Measurements from ENCODE around the gene SVBP.
"Not testable (repeated sequence)": the region's sequence is repeated elsewhere in the genome, so short reads cannot be mapped to it uniquely, and the experiment has no call there.

The SVBP gene

DNA sequence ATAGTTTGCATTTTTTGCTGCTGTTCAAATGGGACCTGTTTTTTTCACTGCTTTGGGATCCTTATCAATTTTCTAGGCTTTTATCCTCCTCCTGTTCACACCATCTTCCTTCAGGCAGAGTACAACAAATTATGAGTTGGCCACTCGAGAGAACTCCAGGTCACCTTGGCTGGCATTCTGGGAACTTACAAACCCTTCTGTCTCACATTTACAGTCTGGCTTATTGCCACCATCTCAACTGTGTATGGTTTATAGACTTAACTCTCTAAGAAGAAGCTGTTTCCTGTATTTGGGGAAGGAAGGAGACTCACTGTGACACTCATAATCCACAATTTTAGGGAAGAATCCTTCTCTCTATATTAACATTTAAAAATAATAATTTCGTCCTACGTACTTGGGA, 23.8 kb upstream of the SVBP start:
- DNase-seq: no peak

DNA sequence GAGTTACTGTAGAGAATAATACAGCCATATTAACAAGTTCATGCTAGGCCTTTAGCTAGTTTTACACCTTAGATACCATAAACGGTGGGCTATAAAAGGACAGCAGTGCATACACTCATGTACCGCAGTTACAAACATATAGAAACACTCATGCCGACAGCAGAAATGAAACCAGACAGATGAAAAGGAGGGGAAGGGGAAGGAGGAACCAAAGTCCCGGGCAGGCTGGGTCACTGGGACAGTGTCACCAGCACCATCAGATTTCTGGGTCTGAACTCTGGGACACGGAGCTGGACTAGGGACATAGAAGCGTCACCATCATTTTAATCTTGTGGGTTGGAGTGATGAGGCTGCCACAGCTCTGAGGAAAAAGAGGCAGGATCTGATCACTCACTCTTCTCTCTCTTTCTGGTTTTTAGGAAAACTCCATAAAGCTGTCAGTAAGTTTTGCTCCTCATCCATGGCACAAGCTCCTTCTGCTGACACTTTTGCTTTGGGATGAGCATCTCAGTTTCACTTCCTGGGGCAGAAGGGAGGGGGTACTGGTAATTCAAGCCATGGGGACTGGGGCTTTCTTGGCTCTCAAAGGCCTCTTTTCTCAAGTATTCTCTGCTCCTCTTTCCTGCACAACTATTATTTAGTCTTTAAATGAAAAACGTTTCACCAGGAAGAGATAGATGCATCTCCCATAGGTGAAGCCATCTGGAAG, 21.4 kb upstream of the SVBP start:
- no peak for DNase-seq

DNA sequence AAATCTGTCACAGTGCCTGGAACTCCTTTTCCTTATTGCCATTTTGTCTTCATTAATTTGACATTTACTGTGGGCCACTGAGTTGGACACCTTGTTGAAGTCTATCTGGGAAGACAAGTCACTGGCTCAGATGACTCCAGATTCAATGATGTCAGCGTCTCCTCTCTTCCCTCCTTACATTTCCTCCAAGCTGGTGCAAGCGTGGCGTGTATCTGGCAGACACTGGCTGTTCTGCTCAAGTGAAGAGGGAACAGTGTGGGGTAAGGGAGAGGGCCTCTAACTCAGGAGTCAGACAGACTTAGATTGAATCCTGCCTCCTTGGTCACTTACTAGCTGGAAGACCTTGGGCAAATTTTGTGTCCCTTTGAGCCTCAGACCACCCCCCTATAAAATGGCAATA, 20.5 kb upstream of the SVBP start:
- no peak for DNase-seq

DNA sequence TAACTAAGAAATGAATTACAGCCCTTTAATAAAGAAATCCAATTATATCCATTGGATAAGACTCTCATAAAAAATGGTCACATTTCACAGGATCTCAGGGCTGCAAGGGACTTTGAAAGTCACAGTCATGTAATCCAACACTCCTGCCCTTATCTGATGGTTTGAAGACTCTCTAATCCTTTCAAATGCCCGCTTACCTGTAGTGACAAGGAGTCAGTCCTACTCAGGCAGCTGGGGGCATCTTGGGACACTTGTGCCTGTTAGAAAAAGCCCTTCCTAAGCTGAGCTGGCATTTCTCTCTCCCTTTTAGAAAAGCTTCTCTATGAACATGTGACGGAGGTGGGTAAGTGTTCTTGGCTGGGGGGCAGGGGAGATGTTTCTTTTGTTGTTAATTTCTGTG, 18.2 kb upstream of the SVBP start:
- no peak for DNase-seq

DNA sequence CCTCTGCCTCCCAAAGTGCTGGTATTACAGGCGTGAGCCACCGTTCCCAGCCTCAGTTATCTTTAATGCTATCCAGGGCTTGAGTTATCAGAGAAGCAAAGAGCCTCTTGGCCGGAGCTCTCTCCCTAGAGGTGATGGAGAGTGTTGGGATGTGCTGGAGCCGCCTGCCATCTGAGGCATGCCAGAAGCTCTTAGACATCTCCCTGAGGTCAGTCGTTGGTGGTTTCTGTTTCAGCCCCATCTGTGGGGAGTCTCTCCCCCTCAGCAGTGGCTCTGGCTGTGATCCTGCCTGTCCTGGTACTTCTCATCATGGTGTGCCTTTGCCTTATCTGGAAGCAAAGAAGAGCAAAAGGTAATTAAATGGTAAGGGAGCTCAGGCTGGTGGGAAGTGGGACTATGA, 17.6 kb upstream of the SVBP start:
- DNase-seq: no peak

DNA sequence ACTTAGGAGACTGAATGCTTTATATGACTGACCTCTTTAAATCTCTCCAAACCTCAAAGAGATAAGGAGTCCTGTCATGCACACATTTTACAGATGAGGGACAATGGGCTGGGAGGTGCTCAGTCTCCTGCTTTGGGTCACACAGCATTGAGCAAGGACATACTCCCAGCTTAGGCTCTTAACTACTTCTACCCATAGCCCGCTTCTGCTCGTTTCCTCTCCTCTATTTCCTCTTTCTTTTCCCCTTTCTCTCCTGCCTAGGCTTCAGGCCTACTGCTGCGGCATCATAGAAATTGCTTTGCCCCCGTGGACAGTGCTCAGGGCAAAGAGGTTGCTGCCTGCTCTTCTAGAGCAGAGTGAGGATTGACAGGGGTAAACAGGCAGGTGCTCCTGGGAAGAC, 16.8 kb upstream of the SVBP start:
- DNase-seq: no peak

GRCh38 chr1:42832641-42833240, 15.5 kb upstream of the SVBP start:
- no peak for DNase-seq

- DNase-seq: no peak
Observed at GRCh38 chr1:42831273-42831672, 14.1 kb upstream of the SVBP start.

DNA sequence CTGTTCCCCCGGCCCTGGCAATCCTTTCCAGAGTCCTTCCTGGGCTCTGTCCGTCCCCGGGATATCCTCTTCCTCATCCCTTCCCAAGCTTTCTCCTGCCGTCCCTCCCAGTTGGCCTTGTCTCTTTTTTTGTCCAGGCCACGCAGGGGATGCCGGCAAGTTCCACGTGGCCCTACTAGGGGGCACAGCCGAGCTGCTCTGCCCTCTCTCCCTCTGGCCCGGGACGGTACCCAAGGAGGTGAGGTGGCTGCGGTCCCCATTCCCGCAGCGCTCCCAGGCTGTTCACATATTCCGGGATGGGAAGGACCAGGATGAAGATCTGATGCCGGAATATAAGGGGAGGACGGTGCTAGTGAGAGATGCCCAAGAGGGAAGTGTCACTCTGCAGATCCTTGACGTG, 13.4 kb upstream of the SVBP start:
- DNase-seq: no peak

- DNase-seq: no peak
Observed at GRCh38 chr1:42825036-42825851, 8.0 kb upstream of the SVBP start.

GRCh38 chr1:42824481-42825035, 7.4 kb upstream of the SVBP start:
- DNase-seq: no peak

- DNase-seq: no peak
Observed at GRCh38 chr1:42822800-42823392, 5.7 kb upstream of the SVBP start.

GRCh38 chr1:42821690-42822089, 4.5 kb upstream of the SVBP start:
- no peak for DNase-seq

- no peak for DNase-seq
Observed at GRCh38 chr1:42820813-42821212, 3.6 kb upstream of the SVBP start.

- no peak for DNase-seq
Observed at GRCh38 chr1:42817976-42818375, 779 bp upstream of the SVBP start.

DNA sequence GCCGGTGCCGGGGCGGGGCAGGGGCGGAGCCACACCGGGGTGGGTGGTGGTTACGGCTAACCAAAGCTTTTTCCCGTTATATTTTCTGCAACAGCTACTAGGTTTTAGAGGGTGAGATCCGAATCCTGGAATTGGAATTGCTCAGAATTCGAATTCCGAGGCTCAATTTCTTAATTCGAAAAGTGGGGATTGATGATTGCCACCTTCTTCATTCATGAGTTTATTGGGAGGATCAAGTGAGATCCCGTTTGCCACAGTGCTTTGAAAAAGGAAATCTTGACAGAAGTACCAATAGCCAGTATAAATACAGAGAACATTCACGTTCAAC, 207 bp upstream of the SVBP start:
- DNase-seq: no peak

- DNase-seq: peak; percentile 31
Observed at GRCh38 chr1:42815941-42816584, 1.1 kb downstream of the SVBP start.

DNA sequence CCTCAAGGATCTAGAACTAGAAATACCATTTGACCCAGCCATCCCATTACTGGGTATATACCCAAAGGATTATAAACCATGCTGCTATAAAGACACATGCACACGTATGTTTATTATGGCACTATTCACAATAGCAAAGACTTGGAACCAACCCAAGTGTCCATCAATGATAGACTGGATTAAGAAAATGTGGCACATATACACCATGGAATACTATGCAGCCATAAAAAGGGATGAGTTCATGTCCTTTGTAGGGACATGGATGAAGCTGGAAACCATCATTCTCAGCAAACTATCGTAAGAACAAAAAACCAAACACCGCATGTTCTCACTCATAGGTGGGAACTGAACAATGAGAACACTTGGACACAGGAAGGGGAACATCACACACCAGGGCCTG, 2.4 kb downstream of the SVBP start:
- DNase-seq: not testable (repeated sequence)

DNA sequence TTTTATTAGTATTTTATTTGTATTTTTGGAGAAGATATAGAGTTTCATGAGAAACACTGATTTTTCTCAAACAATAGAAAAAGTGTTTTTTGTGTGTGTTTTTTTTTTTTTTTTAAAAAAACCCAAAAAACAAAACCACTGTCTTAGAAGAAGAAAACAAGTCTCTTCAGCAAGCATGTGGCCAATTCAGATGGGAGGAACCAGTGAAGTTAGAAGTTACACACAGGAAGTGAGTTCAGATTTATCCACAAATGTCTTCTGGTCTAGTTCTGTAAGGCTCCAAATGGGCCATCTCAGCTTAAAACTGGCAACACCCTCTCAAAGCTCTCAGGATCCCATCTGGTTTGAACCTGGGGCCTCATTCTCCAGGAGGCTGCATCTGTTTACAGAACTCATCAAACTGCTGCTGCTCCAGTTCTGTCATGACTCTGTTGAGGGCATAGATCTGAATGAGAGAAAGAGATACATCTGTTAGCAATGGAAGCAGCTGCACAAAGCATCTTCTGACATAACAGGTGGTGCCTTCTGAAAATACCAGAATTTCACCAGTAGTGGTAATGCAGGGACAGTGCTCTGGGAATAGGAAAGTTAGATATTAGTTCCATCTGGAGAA, 10.0 kb downstream of the SVBP start:
- no peak for DNase-seq

DNA sequence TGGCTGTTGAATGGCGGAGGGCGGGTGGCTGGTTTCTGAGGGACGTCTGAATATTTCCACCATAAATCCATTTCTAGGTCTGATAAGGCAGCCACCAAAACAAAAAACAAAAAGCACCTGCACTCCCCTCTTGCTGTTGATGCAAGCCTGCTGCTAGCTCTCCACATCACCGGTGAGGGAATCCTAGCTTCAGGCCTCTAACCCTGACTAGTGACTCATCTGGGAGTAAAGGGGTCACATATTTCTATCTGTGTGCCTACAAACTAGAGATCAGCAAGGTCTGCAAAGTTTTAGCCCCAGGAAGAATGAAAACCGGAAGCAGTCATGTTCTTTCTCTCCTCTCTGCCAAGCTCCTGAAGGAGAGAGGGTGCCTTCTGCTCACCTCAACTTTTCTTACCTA, 10.6 kb downstream of the SVBP start:
- no peak for DNase-seq

DNA sequence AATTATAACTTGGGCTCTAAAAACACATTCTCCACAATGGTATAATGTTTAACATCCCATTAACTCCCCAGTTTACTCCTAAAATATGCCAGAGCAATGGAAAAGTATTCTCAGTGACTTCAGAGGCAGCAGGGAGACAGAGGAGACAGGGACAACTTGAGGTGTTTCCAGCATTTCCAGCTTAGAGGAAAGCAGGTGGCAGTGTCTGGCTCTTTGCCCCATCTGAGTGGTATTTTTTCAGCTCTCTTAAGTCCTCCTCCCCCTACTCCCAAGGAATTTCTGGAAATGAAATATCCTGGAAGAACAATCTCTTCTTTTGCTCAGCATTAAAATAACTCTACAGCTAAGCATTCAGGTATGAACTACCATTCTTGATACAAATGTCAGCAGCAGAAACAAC, 11.0 kb downstream of the SVBP start:
- DNase-seq: no peak

DNA sequence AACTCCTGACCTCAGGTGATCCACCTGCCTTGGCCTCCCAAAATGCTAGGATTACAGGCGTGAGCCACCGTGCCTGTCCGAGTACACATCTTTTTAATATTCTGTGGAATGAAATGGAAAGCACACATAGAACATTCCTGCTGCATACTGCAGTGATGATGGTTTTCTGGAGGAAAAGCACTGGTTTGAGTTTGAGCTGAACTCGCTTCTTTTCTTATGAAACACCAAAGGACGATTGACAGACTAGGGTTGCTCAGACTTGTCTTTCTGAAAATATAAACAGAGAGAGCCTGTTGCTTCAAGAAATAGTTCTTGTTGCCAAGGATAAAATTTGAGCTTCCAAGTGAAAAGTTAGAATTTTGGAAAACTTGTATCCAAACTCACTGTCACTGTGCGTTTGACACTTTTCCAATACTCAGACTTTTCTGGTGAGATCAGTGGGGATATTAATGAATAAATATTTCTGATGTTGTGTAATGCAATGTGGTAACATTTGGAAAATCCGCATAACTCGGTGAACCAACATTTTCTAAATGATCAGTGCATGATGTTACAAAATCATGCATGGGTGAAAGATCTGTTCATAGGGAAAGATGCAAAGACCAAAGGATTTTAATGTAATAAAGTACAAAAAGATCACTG, 15.2 kb downstream of the SVBP start:
- DNase-seq: no peak
